Measurements from ENCODE around the gene IMPDH1. TPM values are rescaled to one million over a fixed set of nuclear protein-coding genes. Genes with fewer than 3 reads are reported as not detected.

IMPDH1 gene
- total and polyA plus RNA-seq, 9 of the 15 experiments (the other 6 are each of a cell fraction or from before 2014, with no cell fraction given): 0.80 to 118 (median 64.3) TPM

GRCh38 chr7:128391805-128392204 is 18.0 kb downstream of the IMPDH1 start (continued):
- TF ChIP-seq FOXO4 (CRISPR knock-in tag; IDR thresholded peaks at IDR 0.05): no peak
- no peak for TF ChIP-seq DEAF1 (CRISPR knock-in tag; IDR thresholded peaks at IDR 0.05)
- TF ChIP-seq POLR2A (conservative IDR thresholded peaks at IDR 0.05): peak; percentile 44; the same call in 1 of the 2 replicates
- no peak for TF ChIP-seq E2F3 (CRISPR knock-in tag; IDR thresholded peaks at IDR 0.05)
- TF ChIP-seq USF2 (CRISPR knock-in tag; IDR thresholded peaks at IDR 0.05): no peak
- no peak for TF ChIP-seq EZH2 (IDR thresholded peaks at IDR 0.05; ENCODE audit: borderline replicate concordance, low read depth, low read length)
- TF ChIP-seq CAMTA2 (CRISPR knock-in tag; conservative IDR thresholded peaks at IDR 0.05): no peak
- peak; percentile 56 for TF ChIP-seq POLR2G (IDR thresholded peaks at IDR 0.05; ENCODE audit: low read depth, low read length)
- no peak for TF ChIP-seq COPS2 (conservative IDR thresholded peaks at IDR 0.05)
- no peak for TF ChIP-seq ARHGAP35 (IDR thresholded peaks at IDR 0.05; ENCODE audit: partially characterized antibody)
- no peak for TF ChIP-seq ZC3H11A (IDR thresholded peaks at IDR 0.05; ENCODE audit: low read depth, low read length)
- no peak for TF ChIP-seq XRCC4 (IDR thresholded peaks at IDR 0.05; ENCODE audit: extremely low read depth, insufficient read depth, insufficient read length)
